Mesenchymal stem cell (in vitro differentiated cells and primary cell): ENCODE data around the gene METTL16.
A peak's percentile ranks its signal among the peaks of the same experiment; 100 is the strongest.

ENCODE experiments used
- DNase-seq: peaks from one replicate; pipeline ENCODE4 v3.0.0-alpha.2; 2013
- H2AFZ ChIP-seq: one replicate; pipeline ENCODE4 v1.6.1; 2013; ENCODE audit warnings: low read depth, mild to moderate bottlenecking, control low read depth, inconsistent platforms, low read length, moderate library complexity
- H2AK5ac ChIP-seq: 2 replicates; pipeline ENCODE4 v1.6.1; 2013; ENCODE audit warnings: low read length, moderate library complexity, mild to moderate bottlenecking, inconsistent platforms; ENCODE audit not compliant: severe bottlenecking
- H2BK120ac ChIP-seq: one replicate; pipeline ENCODE4 v1.6.1; 2013; ENCODE audit warnings: low read depth, mild to moderate bottlenecking, inconsistent platforms, low read length, moderate library complexity
- H2BK12ac ChIP-seq, 2 experiments: one replicate each; pipeline ENCODE4 v1.6.1; 2013; ENCODE audit warnings: inconsistent platforms in 2 of 2, low read length in 2 of 2, mild to moderate bottlenecking in 2 of 2, moderate library complexity in 2 of 2, control low read depth in 1 of 2
- H2BK15ac ChIP-seq: one replicate; pipeline ENCODE4 v1.6.1; 2013; ENCODE audit warnings: mild to moderate bottlenecking, low read depth, inconsistent platforms; ENCODE audit not compliant: poor library complexity, severe bottlenecking
- H2BK5ac ChIP-seq: 2 replicates; pipeline ENCODE4 v1.6.1; 2013; ENCODE audit warnings: low read depth, mild to moderate bottlenecking, low read length, control low read depth, inconsistent platforms; ENCODE audit not compliant: poor library complexity, severe bottlenecking
- H3K14ac ChIP-seq, 2 experiments: one replicate each; pipeline ENCODE4 v1.6.1; 2013; ENCODE audit warnings: inconsistent platforms in 2 of 2, low read length in 2 of 2, control low read depth in 1 of 2, mild to moderate bottlenecking in 1 of 2, moderate library complexity in 1 of 2
- H3K18ac ChIP-seq, 2 experiments: one replicate each; pipeline ENCODE4 v1.6.1; 2013; ENCODE audit warnings: inconsistent platforms in 2 of 2, low read length in 2 of 2, control low read depth in 1 of 2, low read depth in 1 of 2, mild to moderate bottlenecking in 1 of 2
- H3K23ac ChIP-seq, 2 experiments: one replicate each; pipeline ENCODE4 v1.6.1; 2013; ENCODE audit warnings: inconsistent platforms in 2 of 2, low read length in 2 of 2, mild to moderate bottlenecking in 2 of 2, moderate library complexity in 2 of 2, control low read depth in 1 of 2
- H3K27ac ChIP-seq: 2 replicates; pipeline ENCODE4 v1.5.1; 2013; ENCODE audit warnings: mild to moderate bottlenecking, moderate library complexity, low read length, control low read depth, inconsistent platforms; ENCODE audit not compliant: poor library complexity, severe bottlenecking
- H3K27me3 ChIP-seq, 2 experiments: 2 replicates each; pipeline versions ENCODE4 v1.6.1 to v1.7.0; 2013; ENCODE audit warnings: low read length in 2 of 2, mild to moderate bottlenecking in 2 of 2, moderate library complexity in 2 of 2, control low read depth in 1 of 2, inconsistent platforms in 1 of 2; ENCODE audit not compliant: control insufficient read depth in 1 of 2, insufficient read depth in 1 of 2
- H3K36me3 ChIP-seq, 2 experiments: 2 replicates each; pipeline versions ENCODE4 v1.6.1 to v1.7.0; 2013; ENCODE audit warnings: low read length in 2 of 2, control low read depth in 1 of 2, inconsistent platforms in 1 of 2, low read depth in 1 of 2, mild to moderate bottlenecking in 1 of 2; ENCODE audit not compliant: insufficient read depth in 2 of 2, control insufficient read depth in 1 of 2
- H3K4ac ChIP-seq, 2 experiments: one replicate each; pipeline ENCODE4 v1.6.1; 2013; ENCODE audit warnings: inconsistent platforms in 2 of 2, low read length in 2 of 2, mild to moderate bottlenecking in 2 of 2, moderate library complexity in 2 of 2, control low read depth in 1 of 2, low read depth in 1 of 2
- H3K4me1 ChIP-seq: 2 replicates; pipeline ENCODE4 v1.6.1; 2013; ENCODE audit warnings: low read depth, low read length, control low read depth; ENCODE audit not compliant: control insufficient read depth, insufficient read depth
- H3K4me2 ChIP-seq: 2 replicates; pipeline ENCODE4 v1.6.1; 2013; ENCODE audit warnings: low read length, mild to moderate bottlenecking, inconsistent platforms; ENCODE audit not compliant: poor library complexity, severe bottlenecking
- H3K4me3 ChIP-seq, 2 experiments: 2 replicates each; pipeline versions ENCODE4 v1.5.1 to v1.7.0; 2013; ENCODE audit warnings: low read length in 2 of 2, mild to moderate bottlenecking in 2 of 2, control low read depth in 1 of 2, low read depth in 1 of 2; ENCODE audit not compliant: insufficient read depth in 1 of 2
- H3K79me1 ChIP-seq: replicated peaks from 2 replicates; pipeline ENCODE4 v1.6.1; 2013; ENCODE audit warnings: mild to moderate bottlenecking, control low read depth, low read length, inconsistent platforms; ENCODE audit not compliant: poor library complexity, severe bottlenecking
- H3K9ac ChIP-seq: 2 replicates; pipeline ENCODE4 v1.7.0; 2013; ENCODE audit warnings: mild to moderate bottlenecking, low read length, moderate library complexity
- H3K9me3 ChIP-seq: 2 replicates; pipeline ENCODE4 v1.7.0; 2013; ENCODE audit warnings: mild to moderate bottlenecking, low read length; ENCODE audit not compliant: control insufficient read depth
- H4K8ac ChIP-seq: one replicate; pipeline ENCODE4 v1.6.1; 2013; ENCODE audit warnings: inconsistent platforms, mild to moderate bottlenecking, low read length, moderate library complexity
- H4K91ac ChIP-seq: one replicate; pipeline ENCODE4 v1.6.1; 2013; ENCODE audit warnings: mild to moderate bottlenecking, low read length, inconsistent platforms
- WGBS: methylation state at CpG from one replicate; pipeline ENCODE4 v1.1.7; 2013; ENCODE audit warnings: mixed read lengths; 5-methylcytosine and 5-hydroxymethylcytosine counted together

The METTL16 gene

GRCh38 chr17:2406271-2406902 is 105.3 kb downstream of the METTL16 start:
- Histone ChIP-seq H3K9ac (peak overlapping the region; percentile 87), H2BK5ac (no peak overlapping the region), H4K91ac (peak overlapping the region; percentile 95), H3K4me1 (peaks cover 25% of the 10 kb centered on the region), H3K18ac (peak overlapping the region; percentile 71 to 91), H3K36me3 (peaks cover 6 to 7% of the 10 kb centered on the region in 2 experiments), H3K23ac (no peak overlapping the region), H2AFZ (no peak overlapping the region), H3K4ac (peak overlapping the region; percentile 49 to 75), H2BK120ac (peak overlapping the region; percentile 87), H3K27me3 (no peaks in the 10 kb centered on the region), H3K4me2 (peak overlapping the region; percentile 41), H3K79me1 (peaks cover 5% of the 10 kb centered on the region), H3K27ac (peak overlapping the region; percentile 53), H3K4me3 (peak overlapping the region in 1 of 2 experiments; percentile 39), H2BK12ac (peak overlapping the region; percentile 76 to 92), H4K8ac (peak overlapping the region; percentile 87), H3K9me3 (no peaks in the 10 kb centered on the region), H3K14ac (peak overlapping the region in 1 of 2 experiments; percentile 44), H2AK5ac (peak overlapping the region; percentile 68), H2BK15ac (peak overlapping the region; percentile 99)
- DNase-seq: no peak
- 72% methylated on average over 8 of the region's 8 CpGs for WGBS

GRCh38 chr17:2405247-2405926 is 106.3 kb downstream of the METTL16 start:
- Histone ChIP-seq H3K4me2 (no peak overlapping the region), H2BK15ac (no peak overlapping the region), H3K27ac (peak overlapping the region; percentile 21), H3K9me3 (no peaks in the 10 kb centered on the region), H3K4me1 (peaks cover 25% of the 10 kb centered on the region), H3K4ac (no peak overlapping the region), H4K91ac (peak overlapping the region; percentile 43), H3K14ac (no peak overlapping the region), H3K23ac (no peak overlapping the region), H3K36me3 (no peaks in the 10 kb centered on the region), H2BK120ac (no peak overlapping the region), H4K8ac (peak overlapping the region; percentile 59), H3K4me3 (peak overlapping the region in 1 of 2 experiments; percentile 59), H3K18ac (peak overlapping the region in 1 of 2 experiments; percentile 82), H2AFZ (no peak overlapping the region), H3K27me3 (no peaks in the 10 kb centered on the region), H3K9ac (peak overlapping the region; percentile 87), H2AK5ac (no peak overlapping the region), H2BK5ac (no peak overlapping the region), H3K79me1 (peaks cover 1% of the 10 kb centered on the region), H2BK12ac (peak overlapping the region; percentile 12 to 49)
- DNase-seq: peak; percentile 95
- 35% methylated on average over 9 of the region's 14 CpGs for WGBS

GRCh38 chr17:2403044-2403443 is 108.6 kb downstream of the METTL16 start:
- Histone ChIP-seq H3K4me3 (peak overlapping the region in 1 of 2 experiments; percentile 32), H3K36me3 (no peaks in the 10 kb centered on the region), H2BK12ac (peak overlapping the region; percentile 6 to 46), H3K4ac (peak overlapping the region; percentile 66 to 89), H3K23ac (no peak overlapping the region), H3K27ac (no peak overlapping the region), H4K91ac (peak overlapping the region; percentile 86), H2AFZ (no peak overlapping the region), H3K9me3 (no peaks in the 10 kb centered on the region), H3K9ac (peak overlapping the region; percentile 84), H3K14ac (no peak overlapping the region), H2BK15ac (no peak overlapping the region), H3K27me3 (no peaks in the 10 kb centered on the region), H2BK5ac (no peak overlapping the region), H3K18ac (peak overlapping the region; percentile 44 to 80), H2AK5ac (peak overlapping the region; percentile 4), H2BK120ac (peak overlapping the region; percentile 93), H3K4me1 (peaks cover 36% of the 10 kb centered on the region), H4K8ac (peak overlapping the region; percentile 66), H3K4me2 (no peak overlapping the region), H3K79me1 (peaks cover 4% of the 10 kb centered on the region)
- no peak for DNase-seq
- 96% methylated on average over 4 of the region's 4 CpGs for WGBS

GRCh38 chr17:2402544-2402943 is 109.1 kb downstream of the METTL16 start:
- H3K14ac ChIP-seq: peak overlapping the region in 1 of 2 experiments; percentile 13
- H3K27ac ChIP-seq: no peak overlapping the region
- H3K4me3 ChIP-seq: peak overlapping the region in 1 of 2 experiments; percentile 78
- H3K36me3 ChIP-seq: no peaks in the 10 kb centered on the region
- H3K23ac ChIP-seq: peak overlapping the region in 1 of 2 experiments; percentile 3
- WGBS: 53% methylated on average over 15 of the region's 15 CpGs
- peak overlapping the region; percentile 44 to 80 for H3K18ac ChIP-seq
- H3K4me1 ChIP-seq: peaks cover 40% of the 10 kb centered on the region
- peak overlapping the region; percentile 93 for H2BK120ac ChIP-seq
- peak overlapping the region; percentile 84 for H3K9ac ChIP-seq
- DNase-seq: no peak
- H3K4me2 ChIP-seq: peak overlapping the region; percentile 77
- H4K8ac ChIP-seq: peak overlapping the region; percentile 56
- peak overlapping the region; percentile 81 for H4K91ac ChIP-seq
- peak overlapping the region; percentile 83 for H2BK15ac ChIP-seq
- H3K4ac ChIP-seq: peak overlapping the region; percentile 66 to 89
- no peaks in the 10 kb centered on the region for H3K9me3 ChIP-seq
- no peaks in the 10 kb centered on the region for H3K27me3 ChIP-seq
- peak overlapping the region; percentile 4 for H2AK5ac ChIP-seq
- H2BK5ac ChIP-seq: no peak overlapping the region
- H3K79me1 ChIP-seq: peaks cover 4% of the 10 kb centered on the region
- no peak overlapping the region for H2AFZ ChIP-seq
- H2BK12ac ChIP-seq: peak overlapping the region; percentile 29 to 76
